Calu3 (cell line): ENCODE measurements around the gene MAEA. TPM values are rescaled to one million over a fixed set of nuclear protein-coding genes. Genes with fewer than 3 reads are reported as not detected.

ENCODE experiments used
- BruUV-seq: library from RNA; stranded (reverse); fragments of 400-500 nt; replicated peaks from 2 replicates; lab custom pipeline; 2021; lab: Mats Ljungman, UMichigan
- CTCF ChIA-PET: fragments of 300-600 bp; sonication (Branson Sonifier 250); formaldehyde crosslinking; loops from one replicate; lab custom pipeline; 2022; ENCODE audit warnings: antibody characterized with exemption; lab: Charles Lee
- DNase-seq: peaks from one replicate; pipeline ENCODE4 v3.0.0; 2022
- H3K27ac Mint-ChIP-seq: one replicate; pipeline ENCODE4 v1.8.0; 2022; ENCODE audit warnings: mixed read lengths; ENCODE audit not compliant: unreplicated experiment
- H3K27me3 Mint-ChIP-seq: one replicate; pipeline ENCODE4 v1.8.0; 2022; ENCODE audit warnings: mixed read lengths; ENCODE audit not compliant: unreplicated experiment
- H3K36me3 Mint-ChIP-seq: one replicate; pipeline ENCODE4 v1.8.0; 2022; ENCODE audit warnings: mild to moderate bottlenecking, moderate library complexity, mixed read lengths; ENCODE audit not compliant: insufficient read depth, unreplicated experiment
- H3K4me1 Mint-ChIP-seq: one replicate; pipeline ENCODE4 v1.8.0; 2022; ENCODE audit warnings: mild to moderate bottlenecking, low read depth, mixed read lengths; ENCODE audit not compliant: unreplicated experiment
- H3K4me3 Mint-ChIP-seq: one replicate; pipeline ENCODE4 v1.8.0; 2022; ENCODE audit warnings: mild to moderate bottlenecking, low read depth, moderate library complexity, mixed read lengths; ENCODE audit not compliant: unreplicated experiment
- H3K9me3 Mint-ChIP-seq: one replicate; pipeline ENCODE4 v1.8.0; 2022; ENCODE audit warnings: low read depth, mixed read lengths; ENCODE audit not compliant: unreplicated experiment
- intact Hi-C: fragments of 100-400 bp; cut with micrococcal nuclease; formaldehyde crosslinking; loops from one replicate; pipeline ENCODE4 v1.10.0; 2022; ENCODE audit not compliant: unreplicated experiment
- total RNA-seq: library from RNA; stranded (reverse); gene quantifications from 2 replicates; pipeline ENCODE4 v1.2.3, GENCODE V29; 2022
- TF ChIP-seq, protein P1 (sequence below): fragments of 200-600 bp; IDR thresholded peaks from one replicate; pipeline ENCODE4 v1.8.0; 2022; ENCODE audit warnings: antibody characterized with exemption; ENCODE audit not compliant: unreplicated experiment

Gene MAEA
- total RNA-seq, 1 experiment from 2014 or later, result 59.0 TPM

DNA sequence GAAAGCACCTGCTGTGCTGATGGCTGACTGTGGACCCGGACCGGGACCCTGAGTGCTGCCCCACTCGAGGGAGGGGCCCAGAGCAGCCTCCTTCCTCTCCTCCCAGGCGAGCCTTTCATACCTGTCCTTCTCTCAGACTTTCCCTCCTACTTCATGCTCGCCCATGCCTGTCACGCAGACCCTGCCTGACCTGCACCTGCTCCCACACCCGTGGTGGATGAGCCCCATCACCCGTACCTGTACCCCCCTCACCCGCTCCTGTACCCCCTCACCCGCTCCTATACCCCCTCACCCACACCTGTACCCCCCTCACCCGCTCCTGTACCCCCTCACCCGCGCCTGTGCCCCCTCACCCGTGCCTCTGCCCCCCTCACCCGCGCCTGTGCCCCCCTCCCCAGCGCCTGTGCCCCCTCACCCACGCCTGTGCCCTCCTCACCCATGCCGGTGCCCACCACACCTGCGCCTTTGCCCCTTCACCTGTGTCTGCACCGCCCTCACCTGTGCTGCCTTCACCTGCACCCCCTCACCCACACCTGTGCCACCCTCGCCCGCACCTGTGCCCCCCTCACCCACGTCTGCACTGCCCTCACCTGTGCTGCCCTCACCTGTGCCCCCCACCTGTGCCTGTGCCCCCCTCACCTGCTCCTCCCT, 5.8 kb downstream of the MAEA start:
- no peak for DNase-seq
- TF ChIP-seq, protein P1, sequence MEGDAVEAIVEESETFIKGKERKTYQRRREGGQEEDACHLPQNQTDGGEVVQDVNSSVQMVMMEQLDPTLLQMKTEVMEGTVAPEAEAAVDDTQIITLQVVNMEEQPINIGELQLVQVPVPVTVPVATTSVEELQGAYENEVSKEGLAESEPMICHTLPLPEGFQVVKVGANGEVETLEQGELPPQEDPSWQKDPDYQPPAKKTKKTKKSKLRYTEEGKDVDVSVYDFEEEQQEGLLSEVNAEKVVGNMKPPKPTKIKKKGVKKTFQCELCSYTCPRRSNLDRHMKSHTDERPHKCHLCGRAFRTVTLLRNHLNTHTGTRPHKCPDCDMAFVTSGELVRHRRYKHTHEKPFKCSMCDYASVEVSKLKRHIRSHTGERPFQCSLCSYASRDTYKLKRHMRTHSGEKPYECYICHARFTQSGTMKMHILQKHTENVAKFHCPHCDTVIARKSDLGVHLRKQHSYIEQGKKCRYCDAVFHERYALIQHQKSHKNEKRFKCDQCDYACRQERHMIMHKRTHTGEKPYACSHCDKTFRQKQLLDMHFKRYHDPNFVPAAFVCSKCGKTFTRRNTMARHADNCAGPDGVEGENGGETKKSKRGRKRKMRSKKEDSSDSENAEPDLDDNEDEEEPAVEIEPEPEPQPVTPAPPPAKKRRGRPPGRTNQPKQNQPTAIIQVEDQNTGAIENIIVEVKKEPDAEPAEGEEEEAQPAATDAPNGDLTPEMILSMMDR, result no peak
- CTCF ChIA-PET, result no interaction called here
- no peaks in the 10 kb centered on the region for H3K9me3 Mint-ChIP-seq
- peaks cover 13% of the 10 kb centered on the region for H3K4me1 Mint-ChIP-seq
- H3K4me3 Mint-ChIP-seq, result no peak overlapping the region
- H3K36me3 Mint-ChIP-seq, result peaks cover 31% of the 10 kb centered on the region
- H3K27me3 Mint-ChIP-seq, result no peaks in the 10 kb centered on the region
- intact Hi-C loops, result no loop called here
- BruUV-seq, result no TSS peak
- no peak overlapping the region for H3K27ac Mint-ChIP-seq

DNA sequence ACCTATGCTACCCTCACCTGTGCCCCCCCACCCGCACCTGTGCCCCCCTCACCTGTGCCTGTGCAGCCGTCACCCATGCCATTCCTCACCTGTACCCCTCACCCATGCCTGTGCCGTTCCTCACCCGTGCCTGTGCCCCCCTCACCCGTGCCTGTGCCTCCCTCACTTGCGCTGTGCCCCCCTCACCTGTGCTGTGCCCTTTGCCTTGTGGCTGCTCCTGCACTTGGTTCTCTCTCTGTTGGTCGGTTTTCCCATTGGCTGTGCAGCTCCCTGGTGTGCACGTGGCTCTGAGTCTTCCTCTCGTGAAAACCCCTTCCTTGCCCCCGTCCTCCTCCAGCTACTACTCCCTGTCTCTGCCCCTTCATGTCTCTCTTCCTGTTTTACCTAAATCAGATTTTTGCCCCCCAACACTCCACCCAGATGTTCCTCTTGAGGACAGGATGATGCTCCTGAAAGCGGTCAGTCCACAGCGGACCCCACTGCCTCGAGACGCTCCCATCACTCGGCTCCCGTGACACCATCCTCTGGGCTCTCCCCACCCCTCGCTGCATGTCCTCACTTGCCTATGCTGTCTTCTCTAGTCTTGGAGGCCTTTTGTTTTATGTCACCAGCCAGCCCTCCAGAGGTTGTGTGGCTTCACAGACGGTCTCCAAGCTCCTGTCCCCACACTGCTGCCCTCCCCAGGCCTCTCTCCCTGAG, 6.8 kb downstream of the MAEA start:
- DNase-seq, result no peak
- no peak overlapping the region for H3K4me3 Mint-ChIP-seq
- no peaks in the 10 kb centered on the region for H3K27me3 Mint-ChIP-seq
- H3K4me1 Mint-ChIP-seq, result peaks cover 8% of the 10 kb centered on the region
- TF ChIP-seq, protein P1, result no peak
- BruUV-seq, result no TSS peak
- H3K9me3 Mint-ChIP-seq, result no peaks in the 10 kb centered on the region
- H3K27ac Mint-ChIP-seq, result no peak overlapping the region
- CTCF ChIA-PET, result no interaction called here
- H3K36me3 Mint-ChIP-seq, result peaks cover 25% of the 10 kb centered on the region
- intact Hi-C loops, result no loop called here

DNA sequence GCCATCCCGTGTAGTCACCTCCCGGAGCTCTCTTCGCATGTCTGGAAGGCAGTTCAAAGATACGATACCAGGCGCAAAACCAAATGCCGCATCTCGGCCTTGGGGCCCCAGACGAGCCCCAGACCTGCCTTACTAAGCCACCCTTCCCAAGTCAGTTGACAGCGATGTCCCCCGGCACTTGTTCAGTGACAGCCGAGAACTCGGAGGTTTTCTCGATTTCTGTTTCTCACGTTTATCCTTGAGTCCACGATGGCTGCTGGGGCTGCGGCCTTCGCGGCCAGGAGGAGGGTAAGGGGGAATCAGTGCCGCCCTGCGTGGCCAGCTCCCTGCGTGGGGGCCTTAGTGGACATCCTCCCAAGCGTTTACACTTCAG, 7.3 kb downstream of the MAEA start:
- Mint-ChIP-seq H3K4me1 (peaks cover 3% of the 10 kb centered on the region), H3K36me3 (peaks cover 22% of the 10 kb centered on the region), H3K9me3 (no peaks in the 10 kb centered on the region), H3K27me3 (no peaks in the 10 kb centered on the region), H3K4me3 (no peak overlapping the region), H3K27ac (no peak overlapping the region)
- DNase-seq, result no peak
- TF ChIP-seq, protein P1, result no peak
- intact Hi-C loops, result no loop called here
- CTCF ChIA-PET, result no interaction called here
- BruUV-seq, result no TSS peak

DNA sequence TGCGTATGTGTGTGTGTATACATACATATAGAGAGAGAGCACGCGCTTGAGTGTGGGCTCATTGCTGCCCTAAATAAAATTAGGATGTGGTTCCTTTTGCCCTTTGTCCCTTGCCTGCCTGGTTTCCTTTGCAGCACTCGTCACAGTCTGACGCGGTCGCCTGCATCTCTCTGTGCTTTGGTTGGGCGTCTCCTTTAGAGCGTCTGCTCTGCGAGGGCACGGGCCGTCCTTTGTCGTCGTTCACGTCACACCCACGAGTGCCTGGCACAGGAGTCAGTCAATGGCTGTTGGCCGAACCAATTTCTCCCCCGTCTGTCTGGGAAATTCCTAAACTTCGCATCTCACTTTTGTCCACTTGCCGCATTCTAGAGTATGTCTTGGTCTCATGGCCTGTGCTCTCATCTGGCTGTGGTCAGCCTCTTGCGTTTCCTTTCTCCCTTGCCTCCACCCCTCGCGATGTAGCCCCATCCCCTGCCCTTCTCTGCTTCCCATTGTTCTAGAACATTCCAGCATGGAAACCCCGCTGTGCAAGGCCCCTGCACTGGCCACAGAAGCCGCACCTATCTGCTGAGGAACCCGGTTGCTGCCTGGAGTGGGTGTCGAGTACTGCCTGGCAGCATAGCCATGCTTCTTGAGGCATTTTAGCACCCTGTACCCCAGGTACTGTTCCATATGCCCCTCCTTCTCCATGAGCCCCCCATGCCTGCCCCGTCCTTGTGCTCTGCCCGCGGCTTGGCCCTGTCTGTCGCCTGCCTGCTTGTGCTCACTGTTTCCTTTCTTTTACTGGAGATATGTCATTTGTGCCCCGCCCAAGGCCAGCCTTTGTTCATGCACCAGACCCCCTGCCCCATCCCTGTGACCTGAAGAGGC, 8.0 kb downstream of the MAEA start:
- no peaks in the 10 kb centered on the region for H3K9me3 Mint-ChIP-seq
- TF ChIP-seq, protein P1, result no peak
- no peaks in the 10 kb centered on the region for H3K27me3 Mint-ChIP-seq
- CTCF ChIA-PET, result no interaction called here
- BruUV-seq, result no TSS peak
- peaks cover 18% of the 10 kb centered on the region for H3K36me3 Mint-ChIP-seq
- no peak overlapping the region for H3K27ac Mint-ChIP-seq
- intact Hi-C loops, result no loop called here
- H3K4me3 Mint-ChIP-seq, result no peak overlapping the region
- no peaks in the 10 kb centered on the region for H3K4me1 Mint-ChIP-seq
- no peak for DNase-seq
